KMS-11 (cell line): ENCODE data around the gene CIAO3.
"Not testable (repeated sequence)": the region's sequence is repeated elsewhere in the genome, so short reads cannot be mapped to it uniquely, and the experiment has no call there.

Source experiments
- H2AFZ ChIP-seq: fragments of 200-600 bp; sonication (generic); 2 replicates; pipeline ENCODE4 v1.6.1; 2016; ENCODE audit warnings: antibody characterized with exemption, mixed run types, low read depth
- H3K27ac ChIP-seq: fragments of 200-600 bp; sonication (generic); 2 replicates; pipeline ENCODE4 v1.6.1; 2016; ENCODE audit warnings: mild to moderate bottlenecking, mixed run types
- H3K27me3 ChIP-seq: fragments of 200-600 bp; sonication (generic); 2 replicates; pipeline ENCODE4 v1.6.1; 2017; ENCODE audit warnings: mild to moderate bottlenecking, low read depth, mixed run types, moderate library complexity; ENCODE audit not compliant: insufficient read depth
- H3K36me3 ChIP-seq: fragments of 200-600 bp; sonication (generic); 2 replicates; pipeline ENCODE4 v1.6.1; 2017; ENCODE audit warnings: mild to moderate bottlenecking, mixed run types; ENCODE audit not compliant: insufficient read depth
- H3K4me1 ChIP-seq: fragments of 200-600 bp; sonication (generic); 2 replicates; pipeline ENCODE4 v1.6.1; 2016; ENCODE audit warnings: mild to moderate bottlenecking, low read depth, mixed run types; ENCODE audit not compliant: poor library complexity, severe bottlenecking
- H3K4me2 ChIP-seq: fragments of 200-600 bp; sonication (generic); 2 replicates; pipeline ENCODE4 v1.7.0; 2016; ENCODE audit warnings: mild to moderate bottlenecking, mixed run types
- H3K4me3 ChIP-seq: fragments of 200-600 bp; sonication (generic); IDR thresholded peaks from 2 replicates; pipeline ENCODE4 v1.6.1; 2017; ENCODE audit warnings: low read depth, low read length, mixed read lengths; ENCODE audit not compliant: insufficient read depth
- H3K79me2 ChIP-seq: fragments of 200-600 bp; sonication (generic); 2 replicates; pipeline ENCODE4 v1.6.1; 2016; ENCODE audit warnings: low read depth, mixed run types; ENCODE audit not compliant: insufficient read depth
- H3K9ac ChIP-seq: fragments of 200-600 bp; sonication (generic); 2 replicates; pipeline ENCODE4 v1.6.1; 2016; ENCODE audit warnings: mild to moderate bottlenecking, mixed run types
- H4K20me1 ChIP-seq: fragments of 200-600 bp; sonication (generic); 2 replicates; pipeline ENCODE4 v1.6.1; 2016; ENCODE audit warnings: mild to moderate bottlenecking, mixed run types; ENCODE audit not compliant: insufficient read depth
- TF ChIP-seq, protein P1 (sequence below): fragments of 200-600 bp; sonication (generic); conservative IDR thresholded peaks from 2 replicates; pipeline ENCODE4 v1.6.1; 2017; ENCODE audit warnings: low read depth, mild to moderate bottlenecking, antibody characterized with exemption, low read length, moderate library complexity, mixed read lengths

Gene CIAO3

DNA sequence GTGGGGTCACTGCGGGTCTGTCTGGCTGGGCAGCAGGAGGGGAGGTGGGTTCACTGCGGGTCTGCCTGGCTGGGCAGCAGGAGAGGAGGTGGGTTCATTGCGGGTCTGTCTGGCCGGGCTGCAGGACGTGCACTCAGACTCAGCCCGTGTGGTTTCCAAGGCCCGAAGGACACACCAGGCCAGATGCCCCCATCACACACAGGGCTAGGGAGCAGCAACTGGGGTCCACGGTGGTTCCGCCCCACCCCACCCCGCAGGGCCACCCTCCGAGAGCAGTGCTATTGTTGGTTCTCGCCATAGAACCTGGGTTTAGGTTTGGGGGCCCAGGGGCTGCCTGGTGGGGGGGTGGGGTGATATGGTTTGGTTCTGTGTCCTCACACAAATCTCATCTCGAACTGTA is 5.8 kb upstream of the CIAO3 start:
- H4K20me1 ChIP-seq, result no peaks in the 10 kb centered on the region
- H3K9ac ChIP-seq, result no peak overlapping the region
- H3K4me3 ChIP-seq, result no peak overlapping the region
- H3K79me2 ChIP-seq, result no peaks in the 10 kb centered on the region
- H2AFZ ChIP-seq, result no peak overlapping the region
- TF ChIP-seq, protein P1, sequence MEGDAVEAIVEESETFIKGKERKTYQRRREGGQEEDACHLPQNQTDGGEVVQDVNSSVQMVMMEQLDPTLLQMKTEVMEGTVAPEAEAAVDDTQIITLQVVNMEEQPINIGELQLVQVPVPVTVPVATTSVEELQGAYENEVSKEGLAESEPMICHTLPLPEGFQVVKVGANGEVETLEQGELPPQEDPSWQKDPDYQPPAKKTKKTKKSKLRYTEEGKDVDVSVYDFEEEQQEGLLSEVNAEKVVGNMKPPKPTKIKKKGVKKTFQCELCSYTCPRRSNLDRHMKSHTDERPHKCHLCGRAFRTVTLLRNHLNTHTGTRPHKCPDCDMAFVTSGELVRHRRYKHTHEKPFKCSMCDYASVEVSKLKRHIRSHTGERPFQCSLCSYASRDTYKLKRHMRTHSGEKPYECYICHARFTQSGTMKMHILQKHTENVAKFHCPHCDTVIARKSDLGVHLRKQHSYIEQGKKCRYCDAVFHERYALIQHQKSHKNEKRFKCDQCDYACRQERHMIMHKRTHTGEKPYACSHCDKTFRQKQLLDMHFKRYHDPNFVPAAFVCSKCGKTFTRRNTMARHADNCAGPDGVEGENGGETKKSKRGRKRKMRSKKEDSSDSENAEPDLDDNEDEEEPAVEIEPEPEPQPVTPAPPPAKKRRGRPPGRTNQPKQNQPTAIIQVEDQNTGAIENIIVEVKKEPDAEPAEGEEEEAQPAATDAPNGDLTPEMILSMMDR, result no peak
- H3K36me3 ChIP-seq, result no peaks in the 10 kb centered on the region
- no peak overlapping the region for H3K27ac ChIP-seq
- H3K4me1 ChIP-seq, result no peaks in the 10 kb centered on the region
- no peak overlapping the region for H3K4me2 ChIP-seq
- H3K27me3 ChIP-seq, result peaks cover 96% of the 10 kb centered on the region

GRCh38 chr16:745739-746138 is 4.9 kb upstream of the CIAO3 start:
- Histone ChIP-seq H2AFZ (no peak overlapping the region), H3K27ac (no peak overlapping the region), H3K27me3 (peaks cover 90% of the 10 kb centered on the region), H3K4me1 (peaks cover 4% of the 10 kb centered on the region), H3K4me3 (no peak overlapping the region), H3K4me2 (no peak overlapping the region), H3K9ac (no peak overlapping the region), H3K79me2 (no peaks in the 10 kb centered on the region), H4K20me1 (no peaks in the 10 kb centered on the region), H3K36me3 (no peaks in the 10 kb centered on the region)
- TF ChIP-seq, protein P1, result peak; percentile 42; the same call in 1 of the 2 replicates

- Histone ChIP-seq H4K20me1 (no peaks in the 10 kb centered on the region), H3K79me2 (peaks cover 10% of the 10 kb centered on the region; the same call in 1 of the 2 replicates), H3K4me1 (peaks cover 11% of the 10 kb centered on the region), H3K36me3 (no peaks in the 10 kb centered on the region), H3K27ac (no peak overlapping the region), H3K27me3 (peaks cover 72% of the 10 kb centered on the region), H2AFZ (no peak overlapping the region), H3K4me2 (no peak overlapping the region), H3K9ac (no peak overlapping the region), H3K4me3 (no peak overlapping the region)
- TF ChIP-seq, protein P1, result no peak
Observed at GRCh38 chr16:743794-744500, 3.1 kb upstream of the CIAO3 start.

GRCh38 chr16:742894-743293 is 2.1 kb upstream of the CIAO3 start:
- Histone ChIP-seq H3K4me1 (peaks cover 11% of the 10 kb centered on the region), H3K27me3 (peaks cover 61% of the 10 kb centered on the region)
- not testable (repeated sequence) for H3K4me3 ChIP-seq, H3K79me2 ChIP-seq, H3K36me3 ChIP-seq, H3K27ac ChIP-seq, H4K20me1 ChIP-seq, H3K9ac ChIP-seq, H3K4me2 ChIP-seq, H2AFZ ChIP-seq

DNA sequence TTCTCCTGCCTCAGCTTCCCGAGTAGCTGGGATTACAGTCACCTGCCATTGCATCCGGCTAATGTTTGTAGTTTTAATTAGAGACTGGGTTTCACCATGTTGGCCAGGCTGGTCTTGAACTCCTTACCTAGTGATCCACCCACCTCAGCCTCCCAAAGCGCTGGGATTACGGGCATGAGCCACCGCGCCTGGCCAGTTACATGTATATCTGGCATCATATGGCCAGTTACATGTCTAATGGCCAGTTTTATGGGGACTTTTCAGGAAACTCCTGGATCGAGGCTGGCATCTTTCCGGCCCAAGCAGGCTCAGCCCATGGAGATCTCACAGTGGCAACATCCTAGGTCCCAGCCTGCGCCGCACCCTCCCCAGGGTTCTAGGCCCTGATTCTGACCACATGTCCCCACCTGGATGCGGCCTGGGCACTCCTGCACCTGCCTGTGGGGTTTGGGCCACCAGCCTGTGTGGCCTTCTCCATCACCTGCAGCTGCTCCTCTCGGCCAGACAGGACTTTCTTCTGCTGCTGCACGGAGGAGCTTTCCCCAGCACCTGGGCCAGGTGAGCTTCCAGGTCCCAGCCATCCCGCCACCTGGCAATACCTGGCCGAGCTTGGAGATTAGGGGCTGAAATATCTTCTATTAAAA is 1.3 kb upstream of the CIAO3 start:
- H3K4me2 ChIP-seq, result no peak overlapping the region
- peaks cover 18% of the 10 kb centered on the region for H3K4me1 ChIP-seq
- no peak overlapping the region for H3K27ac ChIP-seq
- H3K36me3 ChIP-seq, result no peaks in the 10 kb centered on the region
- H3K4me3 ChIP-seq, result no peak overlapping the region
- H4K20me1 ChIP-seq, result no peaks in the 10 kb centered on the region
- H3K9ac ChIP-seq, result no peak overlapping the region
- peaks cover 10% of the 10 kb centered on the region; the same call in 1 of the 2 replicates for H3K79me2 ChIP-seq
- peaks cover 54% of the 10 kb centered on the region for H3K27me3 ChIP-seq
- TF ChIP-seq, protein P1, result no peak
- no peak overlapping the region for H2AFZ ChIP-seq
